Embryonic facial prominence (tissue), 1 donor: ENCODE data around the gene SMIM9.
"Not testable (repeated sequence)": the region's sequence is repeated elsewhere in the genome, so short reads cannot be mapped to it uniquely, and the experiment has no call there.

Source experiments
- DNase-seq: peaks from one replicate; pipeline ENCODE4 v3.0.0-alpha.2; 2016; ENCODE audit errors: extremely low spot score

SMIM9 gene

GRCh38 chrX:154834562-154834961 is at the start of gene SMIM9:
TSS of gene SMIM9 (minus strand) at chrX:154834662. CDS start at chrX:154830856, 3,806 bp downstream.
- no peak for DNase-seq

- not testable (repeated sequence) for DNase-seq
Measured at GRCh38 chrX:154884069-154884468, 49.6 kb upstream of the SMIM9 start.

GRCh38 chrX:154873329-154873728 is 38.9 kb upstream of the SMIM9 start:
- DNase-seq: no peak

- not testable (repeated sequence) for DNase-seq
Measured at GRCh38 chrX:154868522-154868921, 34.1 kb upstream of the SMIM9 start.

GRCh38 chrX:154855256-154855655 is 20.8 kb upstream of the SMIM9 start:
- no peak for DNase-seq

GRCh38 chrX:154850957-154851611 is 16.6 kb upstream of the SMIM9 start:
- no peak for DNase-seq

GRCh38 chrX:154840856-154841255 is 6.4 kb upstream of the SMIM9 start:
- DNase-seq: peak; percentile 7

- DNase-seq: no peak
Measured at GRCh38 chrX:154836163-154836562, 1.7 kb upstream of the SMIM9 start.

GRCh38 chrX:154833746-154834274 is 652 bp downstream of the SMIM9 start:
- DNase-seq: no peak

GRCh38 chrX:154829926-154830442 is 4.5 kb downstream of the SMIM9 start:
- no peak for DNase-seq

- DNase-seq: no peak
Measured at GRCh38 chrX:154829134-154829533, 5.3 kb downstream of the SMIM9 start.

- no peak for DNase-seq
Measured at GRCh38 chrX:154828016-154828408, 6.5 kb downstream of the SMIM9 start.

GRCh38 chrX:154827194-154828015 is 7.1 kb downstream of the SMIM9 start:
- DNase-seq: no peak

- DNase-seq: not testable (repeated sequence)
Measured at GRCh38 chrX:154825586-154825985, 8.9 kb downstream of the SMIM9 start.

GRCh38 chrX:154824638-154825037 is 9.8 kb downstream of the SMIM9 start:
- DNase-seq: no peak

GRCh38 chrX:154822029-154822428 is 12.4 kb downstream of the SMIM9 start:
- no peak for DNase-seq

GRCh38 chrX:154821523-154821922 is 12.9 kb downstream of the SMIM9 start:
- no peak for DNase-seq

GRCh38 chrX:154819771-154820341 is 14.6 kb downstream of the SMIM9 start:
- no peak for DNase-seq

GRCh38 chrX:154818916-154819770 is 15.3 kb downstream of the SMIM9 start:
- DNase-seq: no peak

- DNase-seq: not testable (repeated sequence)
Measured at GRCh38 chrX:154817048-154817618, 17.3 kb downstream of the SMIM9 start.

GRCh38 chrX:154816326-154816898 is 18.1 kb downstream of the SMIM9 start:
- DNase-seq: not testable (repeated sequence)
